IPS DF 4.7 (cell line): Measurements from ENCODE around the gene STYK1.

Experiments
- DNase-seq: peaks from one replicate; pipeline ENCODE4 v3.0.0-alpha.2; 2013; ENCODE audit warnings: low spot score; ENCODE audit errors: extremely low read depth

The STYK1 gene

DNA sequence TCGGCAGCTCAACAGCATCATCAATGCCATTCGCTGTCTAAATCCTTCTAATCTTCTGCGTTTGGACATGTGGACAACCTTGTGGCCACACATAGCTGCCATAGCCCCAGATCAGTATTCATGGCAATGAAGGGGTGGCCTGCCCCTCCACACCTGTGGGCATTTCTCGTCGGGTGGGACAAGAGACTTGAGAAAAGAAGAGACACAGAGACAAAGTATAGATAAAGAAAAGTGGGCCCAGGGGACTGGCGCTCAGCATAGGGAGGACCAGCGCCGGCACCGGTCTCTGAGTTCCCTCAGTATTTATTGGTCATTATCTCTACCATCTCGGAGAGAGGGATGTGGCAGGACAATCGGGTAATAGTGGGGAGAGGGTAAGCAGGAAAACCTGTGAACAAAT lies 102.7 kb downstream of the STYK1 start:
- no peak for DNase-seq
